Upper lobe of right lung (tissue), 1 donor: Measurements from ENCODE around the gene HNRNPA1. TPM values are rescaled to one million over a fixed set of nuclear protein-coding genes. Genes with fewer than 3 reads are reported as not detected.

Experiments
- ATAC-seq: fragments of 200-7000 bp; cut with Tn5 transposase; one replicate; pipeline ENCODE4 v1.9.1; 2020; ENCODE audit warnings: mild to moderate bottlenecking, moderate library complexity
- DNase-seq: peaks from one replicate; pipeline ENCODE4 v3.0.0-alpha.2; 2020
- H3K27ac ChIP-seq: fragments of 200-600 bp; one replicate; pipeline ENCODE4 v1.8.0; 2022
- H3K27me3 ChIP-seq: fragments of 200-600 bp; one replicate; pipeline ENCODE4 v1.8.0; 2022; ENCODE audit warnings: mild to moderate bottlenecking
- H3K36me3 ChIP-seq: fragments of 200-600 bp; one replicate; pipeline ENCODE4 v1.8.0; 2022
- H3K4me1 ChIP-seq: fragments of 200-600 bp; one replicate; pipeline ENCODE4 v1.8.0; 2022
- H3K4me3 ChIP-seq: fragments of 200-600 bp; one replicate; pipeline ENCODE4 v1.8.0; 2022; ENCODE audit warnings: mild to moderate bottlenecking
- H3K9me3 ChIP-seq: fragments of 200-600 bp; one replicate; pipeline ENCODE4 v1.8.0; 2022
- intact Hi-C: fragments of 100-400 bp; cut with DNase I; formaldehyde crosslinking; loops from one replicate; pipeline ENCODE4 v1.11.0; 2022
- total RNA-seq: library from RNA; stranded (reverse); fragmentation: NEBNext Ultra II Directional; extraction: Animal tissue kit (Norgen Biotek cat#: 25700); gene quantifications from one replicate; pipeline ENCODE4 v1.2.1, GENCODE V29; 2021
- TF ChIP-seq, protein P1 (sequence below): fragments of 200-600 bp; IDR thresholded peaks from one replicate; pipeline ENCODE4 v1.8.0; 2022; ENCODE audit warnings: antibody characterized with exemption
- donor health status: DM: no; HTN: yes; CAD: no; lungs with severe emphysema.

HNRNPA1 gene
- total RNA-seq, 1 donor from 2014 or later: 498 TPM

DNA sequence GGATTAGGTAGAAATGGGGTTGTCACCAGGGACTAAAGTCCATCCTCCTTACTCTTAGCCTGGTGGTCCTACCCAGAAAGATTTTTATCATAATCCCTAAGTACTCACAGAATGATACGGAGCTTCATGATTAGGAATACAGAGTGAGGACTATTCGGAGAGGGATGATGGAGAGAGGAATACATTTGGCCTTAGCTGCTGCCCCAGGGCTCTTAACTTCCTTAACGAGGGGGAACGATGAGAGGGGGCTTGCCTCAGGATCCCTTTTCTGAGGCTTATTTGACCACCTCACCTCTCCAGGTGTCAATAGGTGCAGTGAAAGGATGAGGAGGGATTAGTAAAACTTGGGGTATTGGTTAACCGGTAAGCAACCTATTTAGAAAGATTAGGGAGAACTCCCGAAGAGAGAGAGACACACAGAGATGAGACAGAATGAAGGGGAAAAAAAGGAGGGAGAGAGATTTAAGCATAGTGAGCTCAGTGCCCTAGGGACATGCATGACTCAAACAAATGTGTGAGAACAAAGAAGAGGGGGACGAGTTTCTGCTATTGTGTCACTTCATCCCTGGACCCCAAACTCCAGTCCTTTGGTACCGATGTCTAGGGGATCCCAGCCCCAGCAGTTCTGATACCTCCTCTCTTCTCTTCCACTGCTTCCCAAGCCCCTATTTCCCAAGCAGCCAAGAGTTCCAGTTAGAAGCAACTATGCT lies 19.1 kb downstream of the HNRNPA1 start:
- H3K4me3 ChIP-seq: peak overlapping the region; percentile 21
- DNase-seq (no peak), ATAC-seq (no peak)
- H3K9me3 ChIP-seq: no peaks in the 10 kb centered on the region
- H3K27ac ChIP-seq: no peak overlapping the region
- no peaks in the 10 kb centered on the region for H3K36me3 ChIP-seq
- intact Hi-C loops: no loop called here
- peaks cover 23% of the 10 kb centered on the region for H3K4me1 ChIP-seq
- H3K27me3 ChIP-seq: no peaks in the 10 kb centered on the region
- TF ChIP-seq, protein P1, sequence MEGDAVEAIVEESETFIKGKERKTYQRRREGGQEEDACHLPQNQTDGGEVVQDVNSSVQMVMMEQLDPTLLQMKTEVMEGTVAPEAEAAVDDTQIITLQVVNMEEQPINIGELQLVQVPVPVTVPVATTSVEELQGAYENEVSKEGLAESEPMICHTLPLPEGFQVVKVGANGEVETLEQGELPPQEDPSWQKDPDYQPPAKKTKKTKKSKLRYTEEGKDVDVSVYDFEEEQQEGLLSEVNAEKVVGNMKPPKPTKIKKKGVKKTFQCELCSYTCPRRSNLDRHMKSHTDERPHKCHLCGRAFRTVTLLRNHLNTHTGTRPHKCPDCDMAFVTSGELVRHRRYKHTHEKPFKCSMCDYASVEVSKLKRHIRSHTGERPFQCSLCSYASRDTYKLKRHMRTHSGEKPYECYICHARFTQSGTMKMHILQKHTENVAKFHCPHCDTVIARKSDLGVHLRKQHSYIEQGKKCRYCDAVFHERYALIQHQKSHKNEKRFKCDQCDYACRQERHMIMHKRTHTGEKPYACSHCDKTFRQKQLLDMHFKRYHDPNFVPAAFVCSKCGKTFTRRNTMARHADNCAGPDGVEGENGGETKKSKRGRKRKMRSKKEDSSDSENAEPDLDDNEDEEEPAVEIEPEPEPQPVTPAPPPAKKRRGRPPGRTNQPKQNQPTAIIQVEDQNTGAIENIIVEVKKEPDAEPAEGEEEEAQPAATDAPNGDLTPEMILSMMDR: no peak

GRCh38 chr12:54300225-54300731 lies 19.8 kb downstream of the HNRNPA1 start:
- intact Hi-C loops: no loop called here
- no peak overlapping the region for H3K27ac ChIP-seq

GRCh38 chr12:54300732-54301427 lies 20.4 kb downstream of the HNRNPA1 start, which contains the start of gene NFE2:
Gene NFE2, minus strand, starts transcription at chr12:54301015. Its CDS starts 5,767 bp downstream, at chr12:54295248.
- Histone ChIP-seq H3K4me1 (peaks cover 25% of the 10 kb centered on the region), H3K27ac (no peak within 1 kb of the TSS), H3K27me3 (no peaks in the 10 kb centered on the region), H3K9me3 (no peaks in the 10 kb centered on the region), H3K4me3 (peak within 1 kb of the TSS; percentile 21), H3K36me3 (no peaks in the 10 kb centered on the region)
- TF ChIP-seq, protein P1: no peak
- ATAC-seq (peak; percentile 80), DNase-seq (peak; percentile 83)
- intact Hi-C loops: no loop called here

More at GRCh38 chr12:54300225-54300731, 19.8 kb downstream of the HNRNPA1 start:
- H3K9me3 ChIP-seq: no peaks in the 10 kb centered on the region
- peak overlapping the region; percentile 21 for H3K4me3 ChIP-seq
- no peaks in the 10 kb centered on the region for H3K27me3 ChIP-seq
- H3K36me3 ChIP-seq: no peaks in the 10 kb centered on the region
- ATAC-seq: no peak
- no peak for DNase-seq
- peaks cover 25% of the 10 kb centered on the region for H3K4me1 ChIP-seq
- TF ChIP-seq, protein P1: no peak

- TF ChIP-seq, protein P1: no peak
- intact Hi-C loops: no loop called here
- no peak for DNase-seq
- Histone ChIP-seq H3K9me3 (no peaks in the 10 kb centered on the region), H3K4me3 (no peak overlapping the region), H3K4me1 (peaks cover 26% of the 10 kb centered on the region), H3K27me3 (no peaks in the 10 kb centered on the region), H3K36me3 (no peaks in the 10 kb centered on the region), H3K27ac (no peak overlapping the region)
- no peak for ATAC-seq
Measured at GRCh38 chr12:54301428-54302048, 21.0 kb downstream of the HNRNPA1 start.

DNA sequence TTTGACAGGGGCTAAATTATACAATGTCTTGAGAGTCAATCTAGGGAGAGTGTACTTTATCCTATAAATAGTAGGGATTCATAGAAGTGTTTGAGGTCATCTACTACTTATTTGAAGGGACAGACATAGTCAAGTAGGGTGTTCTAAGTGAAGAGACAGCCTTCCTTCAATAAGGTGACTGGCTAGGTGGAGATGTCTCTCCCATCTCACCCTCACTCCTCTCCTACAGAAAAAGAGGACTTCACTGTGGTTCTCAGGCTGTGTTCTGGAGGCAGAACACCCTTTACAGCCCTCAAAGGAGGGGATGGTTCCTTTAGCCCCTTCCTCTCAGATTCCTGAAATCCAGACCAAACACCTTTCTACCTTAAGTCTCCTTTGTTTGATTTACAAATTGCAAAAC lies 23.1 kb downstream of the HNRNPA1 start:
- H3K9me3 ChIP-seq: no peaks in the 10 kb centered on the region
- H3K27ac ChIP-seq: peak overlapping the region; percentile 72
- peaks cover 37% of the 10 kb centered on the region for H3K4me1 ChIP-seq
- TF ChIP-seq, protein P1: no peak
- H3K4me3 ChIP-seq: no peak overlapping the region
- intact Hi-C loops: no loop called here
- DNase-seq (no peak), ATAC-seq (no peak)
- no peaks in the 10 kb centered on the region for H3K36me3 ChIP-seq
- no peaks in the 10 kb centered on the region for H3K27me3 ChIP-seq
